Measurements from ENCODE around the gene LGI4.

The LGI4 gene

DNA sequence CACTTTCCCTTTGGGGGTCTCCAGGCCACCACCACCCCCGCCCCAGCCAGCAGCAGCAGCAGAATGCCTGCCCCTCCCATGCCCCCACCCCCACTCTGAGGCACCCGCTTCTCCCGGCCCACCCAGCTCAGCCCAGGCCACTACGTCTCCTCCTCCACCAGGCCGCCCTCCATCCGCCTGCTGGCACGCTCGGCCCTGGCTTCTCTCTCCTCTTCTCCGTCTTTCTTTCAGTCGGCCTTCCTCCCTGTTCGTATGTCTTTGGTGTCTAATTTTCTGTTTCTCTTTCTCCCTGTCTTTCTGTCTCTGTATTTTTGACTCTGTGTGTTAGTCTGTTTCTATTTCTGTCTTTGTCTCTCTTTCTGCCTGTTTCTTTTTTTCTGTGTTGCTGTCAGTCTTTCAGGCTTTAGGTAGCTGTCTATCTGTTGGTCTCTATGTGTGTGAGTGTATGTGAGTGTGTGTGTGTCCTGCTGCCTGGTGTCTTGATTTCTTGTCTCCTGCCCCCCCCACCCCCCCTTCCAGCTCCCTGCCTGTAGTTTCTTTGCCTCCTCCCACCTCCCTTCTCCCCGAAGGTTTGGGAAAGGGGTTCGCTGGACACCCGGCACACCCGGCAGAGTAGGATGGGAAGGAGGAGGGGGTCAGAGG, at the start of gene LGI4:
Gene LGI4 (minus strand): TSS at position 459 of the 642 bp plus-strand sequence. CDS start 379 bp downstream, at position 80.
- no peak for DNase-seq

DNA sequence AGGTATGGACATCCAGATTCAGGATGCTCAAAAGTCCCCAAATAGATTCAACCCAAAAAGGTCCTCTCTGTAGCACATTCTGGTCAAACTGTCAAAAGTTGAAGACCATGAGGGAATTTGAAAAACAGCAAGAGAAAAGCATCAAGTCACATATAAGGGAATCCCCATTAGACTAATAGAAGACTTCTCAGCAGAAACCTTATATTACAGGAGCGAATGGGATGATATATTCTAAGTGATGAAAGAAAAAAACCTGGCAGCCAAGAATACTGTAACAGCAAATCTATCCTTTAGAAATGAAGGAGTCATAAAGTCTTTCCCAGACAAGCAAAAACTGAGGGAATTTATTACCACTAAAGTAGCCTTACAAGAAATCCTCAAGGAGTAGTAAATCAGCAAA, 49.4 kb upstream of the LGI4 start:
- no peak for DNase-seq

DNA sequence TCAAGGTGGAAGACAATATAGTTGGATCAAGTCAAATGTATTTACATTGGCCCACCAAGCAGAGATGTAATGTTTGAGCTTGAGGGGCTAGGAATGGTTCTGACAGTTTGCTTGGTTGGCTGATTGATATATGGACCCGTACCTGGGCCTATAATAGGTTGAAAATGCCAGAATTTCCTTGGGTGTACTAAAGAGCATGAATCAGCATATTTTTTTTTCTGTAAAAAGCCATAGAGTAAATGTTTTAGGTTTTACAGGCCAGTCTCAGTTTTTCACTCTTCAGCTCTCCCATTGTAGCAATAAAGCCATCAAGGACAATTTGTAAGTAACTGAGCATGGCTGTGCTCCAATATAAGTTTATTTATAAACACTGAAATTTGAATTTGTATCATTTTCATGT, 46.5 kb upstream of the LGI4 start:
- no peak for DNase-seq

DNA sequence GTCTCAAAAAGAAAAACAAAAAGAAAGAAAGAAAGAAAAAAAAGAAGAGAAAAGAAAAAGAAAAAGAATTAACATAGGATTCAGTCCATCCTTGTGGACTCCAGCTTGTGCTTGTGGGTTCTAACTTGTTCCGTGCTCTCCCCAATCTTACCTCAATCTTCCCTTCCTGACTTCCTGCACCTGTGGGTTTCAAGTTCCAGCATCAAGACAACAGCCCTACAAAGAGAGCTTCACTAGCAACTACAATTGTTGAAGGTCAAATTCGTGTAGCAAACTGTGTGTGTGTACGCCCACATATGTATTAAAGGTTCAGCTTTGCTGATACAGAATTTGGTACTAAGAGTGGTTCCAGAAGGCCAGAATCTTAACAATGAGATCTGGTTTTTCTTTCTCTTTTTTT, 45.0 kb upstream of the LGI4 start:
- no peak for DNase-seq

DNA sequence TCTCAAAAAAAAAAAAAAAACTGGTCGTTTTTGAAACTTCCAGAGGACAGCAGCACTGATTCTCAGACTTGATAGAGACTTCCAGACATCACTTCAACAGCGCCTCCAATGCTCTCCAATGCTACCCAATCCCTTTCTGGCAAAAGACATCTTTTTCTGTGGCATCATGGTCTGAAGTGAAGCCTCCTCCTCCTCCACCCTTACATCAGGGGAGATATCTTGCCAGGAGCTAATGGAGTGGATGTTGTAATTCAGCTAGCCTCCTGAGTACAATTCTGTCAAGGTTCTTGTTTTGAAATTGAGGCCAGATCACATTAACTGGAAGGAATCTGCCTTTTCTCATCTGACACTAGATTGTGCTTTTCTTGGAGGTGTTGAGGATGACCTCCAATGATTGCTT, 43.8 kb upstream of the LGI4 start:
- DNase-seq: no peak

DNA sequence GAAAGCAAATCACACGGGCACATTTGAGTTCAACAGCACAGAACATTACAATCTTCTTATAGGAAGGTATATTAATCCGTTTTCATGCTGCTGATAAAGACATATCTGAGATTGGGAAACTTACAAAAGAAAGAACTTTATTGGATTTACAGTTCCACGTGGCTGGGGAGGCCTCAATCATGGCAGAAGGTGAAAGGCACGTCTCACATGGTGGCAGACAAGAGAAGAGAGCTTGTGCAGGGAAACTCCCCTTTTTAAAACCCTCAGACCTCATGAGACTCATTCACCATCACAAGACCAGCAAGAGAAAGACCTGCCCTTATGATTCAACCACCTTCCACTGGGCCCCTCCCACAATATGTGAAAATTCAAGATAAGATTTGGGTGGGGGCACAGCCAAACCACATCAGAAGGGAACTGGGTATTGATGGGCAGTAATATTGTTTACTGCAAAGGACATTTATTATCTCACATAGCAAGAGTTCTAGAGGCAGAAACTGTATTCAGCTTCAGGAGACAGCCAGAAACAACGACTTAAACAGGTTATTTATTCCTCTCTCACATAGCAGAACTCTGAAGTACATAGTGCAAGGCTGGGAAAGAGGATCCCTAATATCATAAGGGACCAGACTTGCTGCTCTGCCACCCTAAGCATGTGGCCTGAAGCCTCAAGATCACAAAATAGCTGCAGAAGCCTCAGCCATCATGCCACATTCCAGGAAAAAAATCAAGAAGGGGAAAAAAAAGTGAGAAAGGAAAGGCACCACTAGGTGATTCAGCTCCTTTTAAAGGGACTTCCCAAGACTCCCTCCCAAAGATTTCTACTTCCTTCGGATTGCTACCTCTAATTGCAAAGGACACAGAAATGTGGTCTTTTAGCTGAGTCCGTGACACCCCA, 42.8 kb upstream of the LGI4 start:
- no peak for DNase-seq

DNA sequence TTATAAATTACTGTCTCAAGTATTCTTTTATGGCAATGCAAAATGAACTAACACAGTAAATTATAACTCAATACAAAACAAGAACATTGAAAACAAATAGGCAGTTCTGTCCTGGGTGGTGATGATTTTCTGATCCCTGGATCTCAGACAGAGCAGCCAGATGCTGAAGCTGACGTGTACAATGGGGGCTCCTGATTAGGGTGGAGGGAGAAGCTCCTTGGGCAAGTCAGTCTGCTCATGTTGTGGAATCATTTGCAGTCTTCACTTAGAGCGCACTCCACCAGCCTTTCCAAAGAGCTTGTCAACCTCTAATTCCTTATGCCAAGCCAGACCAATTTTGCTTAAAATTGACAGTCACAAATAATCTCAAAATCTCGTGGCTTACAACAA, 41.3 kb upstream of the LGI4 start:
- no peak for DNase-seq

DNA sequence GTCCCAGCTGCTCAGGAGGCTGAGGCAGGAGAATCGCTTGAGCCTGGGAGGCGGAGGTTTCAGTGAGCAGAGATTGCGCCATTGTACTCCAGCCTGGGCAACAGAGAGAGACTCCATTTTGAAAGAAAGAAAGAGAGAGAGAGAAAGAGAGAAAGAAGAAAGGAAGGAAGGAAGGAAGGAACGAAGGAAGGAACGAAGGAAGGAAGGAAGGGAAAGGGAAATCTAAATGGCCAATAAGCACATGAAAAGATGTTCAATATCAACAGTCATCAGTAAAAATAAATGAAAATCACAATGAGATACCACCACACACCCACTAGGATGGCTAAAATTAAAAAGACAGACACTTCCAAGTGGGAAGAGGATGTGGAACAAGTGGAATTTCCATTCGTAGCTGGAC, 39.4 kb upstream of the LGI4 start:
- no peak for DNase-seq

DNA sequence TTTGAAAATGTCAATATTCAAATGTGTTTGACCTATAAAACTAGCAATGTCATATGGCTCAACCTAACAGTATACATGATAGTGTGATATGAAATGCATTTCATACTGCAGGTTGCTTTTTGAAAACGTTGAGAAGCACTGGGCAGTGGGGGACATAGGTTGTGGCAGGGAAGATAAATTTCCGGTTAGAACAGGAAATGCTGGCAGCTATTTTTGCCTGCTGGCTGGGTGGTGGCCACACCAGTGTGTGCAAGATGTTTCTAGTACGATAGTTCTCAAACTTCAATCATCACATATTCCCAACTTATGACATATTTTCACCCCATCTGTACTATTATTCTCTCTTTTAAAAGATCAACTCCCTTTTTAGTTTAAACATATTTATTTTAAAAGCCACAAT, 36.9 kb upstream of the LGI4 start:
- no peak for DNase-seq

DNA sequence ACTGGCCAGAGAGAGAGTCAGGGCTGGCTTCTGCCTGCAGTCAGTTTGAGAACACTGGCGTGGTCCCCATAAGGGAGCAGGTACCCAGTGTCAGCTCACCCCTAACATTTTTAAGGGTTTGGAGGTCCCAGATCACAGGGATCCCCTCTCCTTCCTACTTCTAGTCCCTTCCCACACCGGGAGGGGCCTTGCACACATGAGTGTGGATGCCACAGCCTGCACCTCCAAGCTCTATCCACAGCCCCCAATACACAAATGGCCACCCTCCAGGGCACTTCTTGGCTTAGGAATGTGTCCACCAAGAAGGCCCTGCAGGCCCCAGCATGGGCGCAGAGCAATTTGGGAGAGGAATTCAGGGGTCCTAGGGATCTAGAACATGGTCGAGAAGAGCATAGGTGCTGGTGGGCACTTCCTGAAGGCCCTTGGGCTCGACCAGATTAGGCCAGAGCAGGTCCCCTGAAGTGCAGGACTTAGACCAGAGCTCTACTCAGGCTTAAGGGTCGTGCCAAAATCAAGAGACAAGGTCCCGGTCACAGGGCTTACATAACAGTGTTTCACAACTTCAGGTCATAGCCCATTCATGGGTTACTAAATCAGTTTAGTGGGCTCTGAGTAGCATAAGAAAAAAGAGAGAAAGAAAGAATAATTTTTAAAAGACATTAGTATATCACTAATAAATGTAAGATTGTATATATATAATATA, 35.7 kb upstream of the LGI4 start:
- no peak for DNase-seq

DNA sequence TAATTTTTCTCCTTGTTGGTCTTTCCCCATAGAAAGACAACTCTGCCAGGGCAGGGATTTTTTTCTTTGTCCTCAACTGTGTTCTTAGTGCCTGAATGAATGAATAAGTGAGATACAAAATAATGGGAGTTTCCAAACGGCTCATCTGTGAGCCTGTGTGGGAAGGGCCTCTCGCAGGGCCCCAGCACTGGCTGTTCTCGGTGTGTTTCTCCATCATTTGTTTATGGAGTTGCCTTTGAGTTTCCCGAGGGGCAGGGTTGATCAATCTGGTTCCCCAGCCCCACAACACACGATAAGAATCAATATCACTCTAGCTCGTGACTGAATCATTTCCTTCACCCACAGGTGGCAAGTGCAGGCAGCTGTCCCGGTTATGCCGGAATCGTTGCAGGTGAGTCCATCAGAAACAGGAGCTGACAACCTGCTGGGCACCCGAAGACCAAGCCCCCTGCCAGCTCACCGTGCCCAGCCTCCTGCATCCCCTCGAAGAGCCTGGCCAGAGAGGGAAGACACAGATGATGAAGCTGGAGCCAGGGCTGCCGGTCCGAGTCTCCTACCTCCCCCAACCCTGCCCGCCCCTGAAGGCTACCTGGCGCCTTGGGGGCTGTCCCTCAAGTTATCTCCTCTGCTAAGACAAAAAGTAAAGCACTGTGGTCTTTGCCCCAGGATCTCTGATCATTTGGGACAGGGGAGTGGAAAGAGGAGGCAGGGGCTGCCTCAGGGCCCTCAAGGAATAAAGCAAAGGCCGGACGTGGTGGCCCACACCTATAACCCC, 34.5 kb upstream of the LGI4 start:
- no peak for DNase-seq

DNA sequence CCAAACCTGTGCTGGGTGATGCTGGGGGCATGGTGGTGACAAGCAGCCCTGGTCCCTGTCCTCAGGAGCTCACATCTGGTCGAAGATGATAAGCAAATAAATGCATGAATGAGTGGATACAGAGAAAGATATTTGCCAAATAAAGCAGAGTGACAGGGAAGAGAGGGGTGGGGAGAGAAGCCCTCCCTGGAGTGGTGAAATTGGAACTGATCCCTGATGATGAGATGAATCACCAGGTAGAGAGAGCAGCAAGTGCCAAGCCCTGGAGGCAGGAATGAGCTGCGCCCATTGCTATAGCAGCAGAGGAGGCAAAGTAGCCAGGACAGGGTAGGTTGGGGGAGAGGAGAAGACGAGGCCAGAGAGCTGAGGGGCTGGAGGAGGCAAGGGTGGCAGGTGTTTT, 33.3 kb upstream of the LGI4 start:
- DNase-seq: no peak

DNA sequence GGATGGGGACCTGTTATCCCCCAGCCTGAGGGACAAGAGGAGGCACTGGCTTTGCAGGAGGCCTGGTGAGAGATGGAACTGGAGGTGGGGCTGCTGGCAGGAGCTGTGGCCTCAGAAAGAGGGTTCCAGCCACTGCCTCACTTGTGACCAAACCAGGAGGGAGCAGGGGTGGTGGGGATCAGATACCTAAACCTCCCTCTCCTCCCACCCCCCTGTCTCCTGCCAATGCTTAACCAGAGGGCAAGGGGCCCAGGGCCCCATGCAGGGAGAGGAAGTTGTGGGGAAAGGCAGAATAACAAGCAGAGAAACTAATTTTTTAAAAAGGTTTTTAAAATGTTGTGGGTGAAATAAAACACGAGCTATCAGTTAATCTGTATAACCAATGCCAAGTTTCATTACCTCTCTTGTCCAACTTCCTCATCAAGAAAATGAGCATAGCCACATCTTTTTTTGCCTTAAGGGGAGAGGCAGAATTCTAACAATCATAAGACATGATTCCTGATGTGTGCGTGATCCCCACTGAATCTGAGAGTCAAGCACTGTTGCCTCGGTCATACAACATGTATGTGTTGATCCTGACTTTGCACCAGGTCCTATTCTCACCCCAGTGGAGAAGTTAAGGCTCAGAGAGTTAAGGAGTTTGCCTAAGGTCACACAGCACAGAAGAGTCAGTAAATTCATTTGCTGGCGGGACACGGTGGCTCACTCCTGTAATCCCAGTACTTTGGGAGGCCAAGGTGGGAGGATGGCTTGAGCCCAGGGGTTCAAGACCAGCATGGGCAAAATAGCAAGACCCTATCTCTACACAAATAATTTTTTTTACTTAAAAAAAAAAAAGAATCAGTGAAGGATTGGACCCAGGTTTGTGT, 32.6 kb upstream of the LGI4 start:
- DNase-seq: no peak

DNA sequence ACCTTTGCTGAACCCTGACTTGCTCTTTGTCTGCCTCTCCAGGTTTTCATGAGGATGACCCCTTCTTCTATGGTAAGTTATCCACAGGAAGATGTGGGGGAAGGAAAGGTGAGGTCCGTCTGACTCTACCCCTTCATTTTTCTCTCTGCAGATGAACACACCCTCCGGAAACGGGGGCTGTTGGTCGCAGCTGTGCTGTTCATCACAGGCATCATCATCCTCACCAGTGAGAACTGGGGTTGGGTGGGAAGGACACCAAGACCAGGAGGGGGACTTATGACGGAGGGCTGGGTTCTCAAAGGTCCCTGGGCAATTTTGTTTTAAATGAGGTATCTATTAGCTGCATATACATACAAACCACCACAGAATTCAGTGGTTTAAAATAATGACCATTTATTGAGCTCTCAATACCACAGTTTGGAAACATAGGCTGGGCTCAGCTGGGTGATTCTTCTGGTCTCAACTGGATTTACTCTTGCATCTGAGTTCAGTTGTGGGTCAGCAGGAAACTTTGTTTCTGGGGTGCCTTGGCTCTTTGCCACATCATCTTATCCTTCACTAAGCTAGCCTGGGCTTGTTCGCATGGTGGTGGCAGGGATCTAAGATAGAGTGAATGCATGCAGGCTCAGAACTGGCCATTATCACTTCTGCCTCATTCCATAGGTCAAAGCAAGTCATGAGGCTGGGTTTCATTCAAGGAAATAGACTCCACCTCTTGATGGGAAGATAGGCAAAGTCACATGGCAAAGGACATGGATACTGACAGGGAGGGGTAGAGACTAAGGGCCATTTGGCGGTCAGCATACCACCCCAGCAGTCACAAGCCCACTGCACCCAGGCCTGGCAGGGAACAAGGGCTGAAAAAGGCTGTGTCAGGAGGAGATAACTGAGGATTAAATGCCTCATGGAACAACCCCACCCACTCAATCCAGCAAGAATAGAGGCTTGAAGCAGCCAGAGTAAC, 31.5 kb upstream of the LGI4 start:
- no peak for DNase-seq

DNA sequence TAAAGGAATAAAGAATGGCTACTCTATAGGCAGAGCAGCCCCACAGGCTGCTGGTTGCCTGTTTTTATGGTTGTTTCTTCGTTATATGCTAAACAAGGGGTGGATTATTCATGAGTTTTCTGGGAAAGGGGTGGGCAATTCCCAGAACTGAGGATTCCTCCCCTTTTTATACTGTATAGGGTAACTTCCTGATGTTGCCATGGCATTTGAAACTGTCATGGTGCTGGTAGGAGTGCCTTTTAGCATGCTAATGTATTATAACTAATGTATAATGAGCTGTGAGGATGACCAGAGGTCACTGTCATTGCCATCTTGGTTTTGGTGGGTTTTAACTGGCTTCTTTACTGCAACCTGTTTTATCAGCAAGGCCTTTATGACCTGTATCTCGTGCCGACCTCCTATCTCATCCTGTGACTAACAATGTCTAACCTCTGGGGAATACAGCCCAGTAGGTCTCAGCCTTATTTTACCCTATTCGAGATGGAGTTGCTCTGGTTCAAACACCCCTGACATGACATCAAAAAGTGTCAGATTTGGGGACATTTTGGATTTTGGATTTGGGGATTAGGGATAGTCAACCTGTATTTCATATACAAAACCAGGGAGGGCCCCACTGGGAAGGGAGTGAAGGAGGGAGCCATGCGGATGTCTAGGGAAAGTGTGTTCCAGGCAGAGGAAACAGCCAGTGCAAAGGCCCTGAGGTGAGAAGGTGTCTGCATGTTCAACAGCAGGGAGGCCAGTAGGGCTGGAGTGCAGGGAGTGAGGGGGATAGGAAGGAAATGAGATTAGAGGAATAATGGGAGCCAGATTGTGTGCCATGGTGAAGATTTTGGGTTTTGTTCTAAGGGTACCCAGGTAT, 30.6 kb upstream of the LGI4 start:
- DNase-seq: no peak

DNA sequence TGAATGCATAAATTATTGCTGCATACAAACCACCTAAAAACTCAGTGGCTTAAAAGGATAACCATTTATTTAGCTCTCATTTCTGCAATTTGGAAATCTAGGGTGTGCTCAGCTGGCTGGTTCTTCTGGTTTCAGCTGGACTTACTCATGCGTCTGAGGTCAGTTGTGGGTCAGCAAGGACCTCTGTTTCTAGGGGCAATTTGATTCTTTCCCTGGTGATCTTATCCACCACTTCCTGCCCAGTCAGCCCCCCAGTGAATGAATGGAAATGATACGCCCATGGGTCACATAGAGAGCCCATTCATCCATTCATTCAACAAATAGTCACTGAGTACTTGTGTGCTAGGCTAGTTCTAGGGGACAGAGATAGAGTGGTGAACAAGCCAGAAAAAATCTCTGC, 29.6 kb upstream of the LGI4 start:
- DNase-seq: no peak

DNA sequence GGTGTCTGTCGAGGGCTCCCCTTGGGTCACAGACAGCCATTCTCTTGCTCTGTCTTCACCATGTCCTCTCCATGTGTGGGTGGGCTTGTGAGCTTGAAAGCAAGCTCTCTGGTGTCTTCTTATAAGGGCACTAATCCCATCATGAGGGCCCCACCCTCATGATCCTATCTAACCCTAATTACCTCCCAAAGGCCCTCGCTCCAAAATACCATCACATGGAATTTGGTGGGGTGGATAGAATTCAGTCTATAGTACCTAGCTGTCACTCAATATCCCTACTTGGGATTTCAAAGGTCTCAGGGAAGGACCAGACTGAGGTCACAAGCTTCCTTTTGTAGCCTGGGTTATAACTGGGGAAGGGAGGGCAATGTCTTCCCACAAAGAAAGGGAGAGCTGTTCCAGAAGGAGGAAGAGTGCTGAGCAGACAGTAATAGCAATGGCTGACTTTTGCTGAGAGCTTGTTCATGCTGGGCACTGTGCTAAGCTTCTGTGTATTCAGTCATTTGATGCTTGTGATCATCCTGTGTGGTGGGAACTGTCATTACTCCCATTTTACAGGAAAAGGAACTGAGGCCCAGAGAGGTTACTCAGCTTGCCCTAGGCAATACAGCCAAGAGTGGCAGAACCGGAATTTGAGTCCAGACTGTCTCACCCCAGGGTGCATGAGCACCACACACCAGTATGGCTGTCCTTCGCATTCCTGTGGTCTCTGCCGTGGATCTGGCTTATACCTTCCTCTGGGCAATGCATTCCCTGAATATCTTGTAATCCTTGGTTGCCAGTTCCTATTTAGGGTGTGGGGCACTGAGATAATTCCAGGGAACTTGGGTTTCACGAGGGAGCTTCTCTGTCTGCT, 27.8 kb upstream of the LGI4 start:
- no peak for DNase-seq

DNA sequence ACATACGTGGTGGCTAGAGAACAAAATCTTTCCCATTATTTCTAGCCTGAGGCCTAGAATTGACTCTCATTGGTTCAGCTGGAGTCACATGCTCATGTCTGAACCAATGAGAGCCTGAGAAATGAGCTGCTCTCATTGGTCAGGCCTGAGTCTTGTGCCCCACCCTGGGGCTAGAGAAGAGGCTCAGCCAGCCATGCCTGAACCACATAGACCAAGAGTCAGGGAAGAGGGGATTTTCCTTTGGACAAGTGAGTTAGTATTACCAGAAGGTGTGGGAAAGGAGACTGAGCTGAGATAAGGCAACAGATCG, 26.5 kb upstream of the LGI4 start:
- no peak for DNase-seq

All from NCI-H1694 (cell line).